ENCODE results near the gene FAM240B.

FAM240B gene

GRCh38 chr9:38697776-38698300, 22.1 kb downstream of the FAM240B start:
- no peak for DNase-seq

GRCh38 chr9:38696999-38697398, 22.9 kb downstream of the FAM240B start:
- DNase-seq: no peak

GRCh38 chr9:38694676-38695075, 25.3 kb downstream of the FAM240B start:
- no peak for DNase-seq

- DNase-seq: no peak
Measured at GRCh38 chr9:38692707-38693106, 27.2 kb downstream of the FAM240B start.

- no peak for DNase-seq
Measured at GRCh38 chr9:38690574-38690973, 29.4 kb downstream of the FAM240B start.

GRCh38 chr9:38689678-38690077, 30.3 kb downstream of the FAM240B start:
- DNase-seq: no peak

GRCh38 chr9:38687992-38688391, 31.9 kb downstream of the FAM240B start:
- DNase-seq: no peak

- DNase-seq: peak; percentile 61
Measured at GRCh38 chr9:38687389-38687842, 32.5 kb downstream of the FAM240B start.

GRCh38 chr9:38686933-38687332, 33.0 kb downstream of the FAM240B start:
- no peak for DNase-seq

GRCh38 chr9:38685535-38685934, 34.4 kb downstream of the FAM240B start:
- DNase-seq: no peak

GRCh38 chr9:38683336-38683735, 36.6 kb downstream of the FAM240B start:
- DNase-seq: no peak

- DNase-seq: no peak
Measured at GRCh38 chr9:38682713-38683112, 37.2 kb downstream of the FAM240B start.

GRCh38 chr9:38681747-38682227, 38.1 kb downstream of the FAM240B start:
- no peak for DNase-seq

GRCh38 chr9:38680837-38681445, 39.0 kb downstream of the FAM240B start:
- no peak for DNase-seq

GRCh38 chr9:38677660-38678303, 42.2 kb downstream of the FAM240B start:
- DNase-seq: no peak

- DNase-seq: no peak
Measured at GRCh38 chr9:38675831-38676230, 44.1 kb downstream of the FAM240B start.

GRCh38 chr9:38675211-38675610, 44.7 kb downstream of the FAM240B start:
- DNase-seq: no peak

- no peak for DNase-seq
Measured at GRCh38 chr9:38673399-38674193, 46.3 kb downstream of the FAM240B start.

- no peak for DNase-seq
Measured at GRCh38 chr9:38671748-38672147, 48.2 kb downstream of the FAM240B start.

GRCh38 chr9:38671372-38671731, 48.6 kb downstream of the FAM240B start:
- no peak for DNase-seq

- DNase-seq: no peak
Measured at GRCh38 chr9:38670542-38671371, 49.2 kb downstream of the FAM240B start.

- no peak for DNase-seq
Measured at GRCh38 chr9:38668791-38669466, 51.0 kb downstream of the FAM240B start.
